ENCODE measurements around the gene F3. TPM values are rescaled to one million over a fixed set of nuclear protein-coding genes. Genes with fewer than 3 reads are reported as not detected.

F3 gene
- total and polyA plus RNA-seq, 4 donors, result 1.0 to 2.7 (median 1.4) TPM

DNA sequence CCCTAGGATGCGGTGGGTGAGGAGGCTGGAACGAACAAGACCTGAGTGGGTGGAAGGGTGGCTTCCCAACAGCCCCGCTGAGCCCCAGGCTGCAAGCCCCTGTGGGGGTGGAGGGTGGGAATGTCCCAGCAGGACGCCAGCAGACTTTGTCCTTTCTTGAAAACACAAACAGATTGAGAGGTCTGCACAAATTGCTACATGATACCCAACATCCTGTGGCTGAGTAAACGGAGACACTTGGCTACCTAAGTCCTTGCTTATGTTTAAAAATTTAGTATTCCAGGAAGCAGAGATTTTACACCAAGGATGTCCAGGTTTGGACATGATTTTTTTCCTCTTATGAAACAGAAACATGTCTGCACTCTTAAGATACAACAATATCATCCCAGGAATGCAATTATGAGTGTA is 11.8 kb upstream of the F3 start:
- TF ChIP-seq HNF4G (IDR thresholded peaks at IDR 0.05) (no peak), FOXA1 (IDR thresholded peaks at IDR 0.05) (no peak), TAF1 (conservative IDR thresholded peaks at IDR 0.05) (no peak), YY1 (IDR thresholded peaks at IDR 0.05) (no peak)
- TF ChIP-seq, protein P1, sequence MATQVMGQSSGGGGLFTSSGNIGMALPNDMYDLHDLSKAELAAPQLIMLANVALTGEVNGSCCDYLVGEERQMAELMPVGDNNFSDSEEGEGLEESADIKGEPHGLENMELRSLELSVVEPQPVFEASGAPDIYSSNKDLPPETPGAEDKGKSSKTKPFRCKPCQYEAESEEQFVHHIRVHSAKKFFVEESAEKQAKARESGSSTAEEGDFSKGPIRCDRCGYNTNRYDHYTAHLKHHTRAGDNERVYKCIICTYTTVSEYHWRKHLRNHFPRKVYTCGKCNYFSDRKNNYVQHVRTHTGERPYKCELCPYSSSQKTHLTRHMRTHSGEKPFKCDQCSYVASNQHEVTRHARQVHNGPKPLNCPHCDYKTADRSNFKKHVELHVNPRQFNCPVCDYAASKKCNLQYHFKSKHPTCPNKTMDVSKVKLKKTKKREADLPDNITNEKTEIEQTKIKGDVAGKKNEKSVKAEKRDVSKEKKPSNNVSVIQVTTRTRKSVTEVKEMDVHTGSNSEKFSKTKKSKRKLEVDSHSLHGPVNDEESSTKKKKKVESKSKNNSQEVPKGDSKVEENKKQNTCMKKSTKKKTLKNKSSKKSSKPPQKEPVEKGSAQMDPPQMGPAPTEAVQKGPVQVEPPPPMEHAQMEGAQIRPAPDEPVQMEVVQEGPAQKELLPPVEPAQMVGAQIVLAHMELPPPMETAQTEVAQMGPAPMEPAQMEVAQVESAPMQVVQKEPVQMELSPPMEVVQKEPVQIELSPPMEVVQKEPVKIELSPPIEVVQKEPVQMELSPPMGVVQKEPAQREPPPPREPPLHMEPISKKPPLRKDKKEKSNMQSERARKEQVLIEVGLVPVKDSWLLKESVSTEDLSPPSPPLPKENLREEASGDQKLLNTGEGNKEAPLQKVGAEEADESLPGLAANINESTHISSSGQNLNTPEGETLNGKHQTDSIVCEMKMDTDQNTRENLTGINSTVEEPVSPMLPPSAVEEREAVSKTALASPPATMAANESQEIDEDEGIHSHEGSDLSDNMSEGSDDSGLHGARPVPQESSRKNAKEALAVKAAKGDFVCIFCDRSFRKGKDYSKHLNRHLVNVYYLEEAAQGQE (IDR thresholded peaks at IDR 0.05), result no peak

DNA sequence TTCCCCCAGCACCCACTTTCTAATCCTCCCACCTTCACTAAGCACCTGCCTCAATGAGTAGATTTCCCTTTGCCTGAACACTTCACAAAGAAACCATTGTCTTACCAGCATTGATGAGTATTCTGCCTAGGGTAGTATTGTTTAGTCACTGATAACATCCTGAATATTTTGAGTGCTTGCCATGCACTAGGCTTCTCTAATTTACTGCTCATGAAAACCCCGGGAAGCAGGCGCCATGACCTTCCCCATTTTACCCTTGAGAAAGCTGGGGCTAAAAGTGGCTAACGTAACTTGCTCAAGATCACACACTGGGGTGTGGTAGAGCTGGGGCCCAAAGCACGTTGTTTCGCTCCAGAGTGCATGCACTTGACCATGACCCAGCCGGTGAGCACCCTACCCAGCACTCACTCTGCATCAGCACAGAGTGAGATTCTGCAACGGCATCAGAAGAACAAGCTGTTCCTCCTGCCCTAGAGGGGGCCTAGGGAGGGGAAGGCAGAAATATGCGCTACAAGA is 10.6 kb upstream of the F3 start:
- H3K4me1 ChIP-seq (ENCODE audit: control insufficient read depth in 4 of 4, insufficient read depth in 4 of 4, low read length in 3 of 4), result no peaks in the 10 kb centered on the region
- no peak overlapping the region for H3K9ac ChIP-seq (ENCODE audit: low read depth in 1 of 2, low read length in 2 of 2)
- WGBS, result 80% methylated on average over 8 of the region's 8 CpGs
- H3K27me3 ChIP-seq (ENCODE audit: control insufficient read depth in 4 of 4, insufficient read depth in 4 of 4, low read length in 3 of 4), result no peaks in the 10 kb centered on the region
- DNase-seq (ENCODE audit: low spot score), result no peak
- TF ChIP-seq EGR1 (IDR thresholded peaks at IDR 0.05; ENCODE audit: low read depth in 2 of 2), result no peak
- no peak for TF ChIP-seq SP1 (IDR thresholded peaks at IDR 0.05)
- TF ChIP-seq RXRA (IDR thresholded peaks at IDR 0.05), result no peak
- TF ChIP-seq, protein P1 (IDR thresholded peaks at IDR 0.05), result no peak
- no peak for TF ChIP-seq TAF1 (conservative IDR thresholded peaks at IDR 0.05)
- TF ChIP-seq GABPA (IDR thresholded peaks at IDR 0.05 in 1 of 2, conservative IDR thresholded peaks at IDR 0.05 in 1 of 2), result no peak
- TF ChIP-seq, protein P2, sequence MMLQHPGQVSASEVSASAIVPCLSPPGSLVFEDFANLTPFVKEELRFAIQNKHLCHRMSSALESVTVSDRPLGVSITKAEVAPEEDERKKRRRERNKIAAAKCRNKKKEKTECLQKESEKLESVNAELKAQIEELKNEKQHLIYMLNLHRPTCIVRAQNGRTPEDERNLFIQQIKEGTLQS (IDR thresholded peaks at IDR 0.05), result no peak
- no peak for TF ChIP-seq HNF4G (IDR thresholded peaks at IDR 0.05)
- TF ChIP-seq, protein P3, sequence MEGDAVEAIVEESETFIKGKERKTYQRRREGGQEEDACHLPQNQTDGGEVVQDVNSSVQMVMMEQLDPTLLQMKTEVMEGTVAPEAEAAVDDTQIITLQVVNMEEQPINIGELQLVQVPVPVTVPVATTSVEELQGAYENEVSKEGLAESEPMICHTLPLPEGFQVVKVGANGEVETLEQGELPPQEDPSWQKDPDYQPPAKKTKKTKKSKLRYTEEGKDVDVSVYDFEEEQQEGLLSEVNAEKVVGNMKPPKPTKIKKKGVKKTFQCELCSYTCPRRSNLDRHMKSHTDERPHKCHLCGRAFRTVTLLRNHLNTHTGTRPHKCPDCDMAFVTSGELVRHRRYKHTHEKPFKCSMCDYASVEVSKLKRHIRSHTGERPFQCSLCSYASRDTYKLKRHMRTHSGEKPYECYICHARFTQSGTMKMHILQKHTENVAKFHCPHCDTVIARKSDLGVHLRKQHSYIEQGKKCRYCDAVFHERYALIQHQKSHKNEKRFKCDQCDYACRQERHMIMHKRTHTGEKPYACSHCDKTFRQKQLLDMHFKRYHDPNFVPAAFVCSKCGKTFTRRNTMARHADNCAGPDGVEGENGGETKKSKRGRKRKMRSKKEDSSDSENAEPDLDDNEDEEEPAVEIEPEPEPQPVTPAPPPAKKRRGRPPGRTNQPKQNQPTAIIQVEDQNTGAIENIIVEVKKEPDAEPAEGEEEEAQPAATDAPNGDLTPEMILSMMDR (IDR thresholded peaks at IDR 0.05; ENCODE audit: low read depth, low read length, missing input control), result no peak
- no peak overlapping the region for H3K27ac ChIP-seq (ENCODE audit: low read depth in 1 of 2, low read length in 2 of 2)
- H3K36me3 ChIP-seq (ENCODE audit: control insufficient read depth in 4 of 4, insufficient read depth in 3 of 4, low read depth in 1 of 4, low read length in 3 of 4), result no peaks in the 10 kb centered on the region
- no peaks in the 10 kb centered on the region for H3K9me3 ChIP-seq (ENCODE audit: control insufficient read depth in 4 of 4, low read length in 3 of 4)
- no peak overlapping the region for H3K4me3 ChIP-seq (ENCODE audit: low read depth in 1 of 3, low read length in 3 of 3)

More for the DNA sequence above, 11.8 kb upstream of the F3 start:
- H3K27me3 ChIP-seq (ENCODE audit: control insufficient read depth in 4 of 4, insufficient read depth in 4 of 4, low read length in 3 of 4), result no peaks in the 10 kb centered on the region
- no peaks in the 10 kb centered on the region for H3K4me1 ChIP-seq (ENCODE audit: control insufficient read depth in 4 of 4, insufficient read depth in 4 of 4, low read length in 3 of 4)
- 40% methylated on average over 5 of the region's 5 CpGs for WGBS
- no peaks in the 10 kb centered on the region for H3K36me3 ChIP-seq (ENCODE audit: control insufficient read depth in 4 of 4, insufficient read depth in 3 of 4, low read depth in 1 of 4, low read length in 3 of 4)
- H3K27ac ChIP-seq (ENCODE audit: low read depth in 1 of 2, low read length in 2 of 2), result no peak overlapping the region
- no peaks in the 10 kb centered on the region for H3K9me3 ChIP-seq (ENCODE audit: control insufficient read depth in 4 of 4, low read length in 3 of 4)
- H3K4me3 ChIP-seq (ENCODE audit: low read depth in 1 of 3, low read length in 3 of 3), result no peak overlapping the region
- H3K9ac ChIP-seq (ENCODE audit: low read depth in 1 of 2, low read length in 2 of 2), result no peak overlapping the region
- no peak for DNase-seq (ENCODE audit: low spot score)

Measured in liver (tissue), 9 donors.